Lung (tissue), 12 donors: ENCODE measurements around the gene VGF. TPM values are rescaled to one million over a fixed set of nuclear protein-coding genes. Genes with fewer than 3 reads are reported as not detected.

Experiments used
- ATAC-seq: fragments of 200-7000 bp; cut with Tn5 transposase; one replicate; pipeline ENCODE4 v1.9.1; 2020; ENCODE audit warnings: moderate number of reproducible peaks; ENCODE audit not compliant: insufficient read depth, low FRiP score
- DNase-seq, 3 donors: peaks; one replicate each; pipeline ENCODE4 v3.0.0-alpha.2; 2013 to 2017
- H3K27ac ChIP-seq, 2 donors: one replicate each; pipeline ENCODE4 v1.5.1; 2013; ENCODE audit warnings: mild to moderate bottlenecking in 2 of 2, moderate library complexity in 2 of 2, control low read depth in 1 of 2, inconsistent platforms in 1 of 2, low read depth in 1 of 2, low read length in 1 of 2
- H3K27me3 ChIP-seq, 3 donors: one replicate each; pipeline ENCODE4 v1.5.1; 2013; ENCODE audit warnings: low read length in 2 of 3; ENCODE audit not compliant: control insufficient read depth in 3 of 3, insufficient read depth in 3 of 3
- H3K36me3 ChIP-seq, 4 donors: one replicate each; pipeline ENCODE4 v1.5.1; 2013; ENCODE audit warnings: low read length in 4 of 4, mild to moderate bottlenecking in 1 of 4, moderate library complexity in 1 of 4; ENCODE audit not compliant: control insufficient read depth in 4 of 4, insufficient read depth in 4 of 4
- H3K4me1 ChIP-seq, 5 donors: one replicate each; pipeline ENCODE4 v1.5.1; 2013; ENCODE audit warnings: low read length in 5 of 5, mild to moderate bottlenecking in 2 of 5, moderate library complexity in 1 of 5; ENCODE audit not compliant: control insufficient read depth in 5 of 5, insufficient read depth in 5 of 5
- H3K4me3 ChIP-seq: one replicate; pipeline ENCODE4 v1.5.1; 2013; ENCODE audit warnings: mild to moderate bottlenecking, control low read depth, moderate library complexity
- H3K9ac ChIP-seq, 2 donors: one replicate each; pipeline ENCODE4 v1.5.1; 2013; ENCODE audit warnings: low read length in 2 of 2, control low read depth in 1 of 2; ENCODE audit not compliant: insufficient read depth in 1 of 2
- H3K9me3 ChIP-seq, 4 donors: one replicate each; pipeline ENCODE4 v1.5.1; 2013; ENCODE audit warnings: low read length in 3 of 4, mild to moderate bottlenecking in 1 of 4, moderate library complexity in 1 of 4; ENCODE audit not compliant: control insufficient read depth in 4 of 4, insufficient read depth in 3 of 4
- WGBS, 2 donors: extraction: QIAGEN DNeasy Blood & Tissue Kit; methylation state at CpG; one replicate each; pipeline ENCODE4 v1.1.7; 2013; 5-methylcytosine and 5-hydroxymethylcytosine counted together
- polyA plus RNA-seq, 2 donors: library from polyadenylated mRNA; stranded (reverse); fragments of 200-250 nt; gene quantifications; one replicate each; pipeline ENCODE4 v1.2.1, GENCODE V29; 2013
- total RNA-seq, 2 donors: library from RNA; depleted of rRNA in 1 of 2; stranded (reverse); fragments of >200 nt in 1 of 2; gene quantifications; one replicate each; pipeline ENCODE4 v1.2.1, GENCODE V29; 2014 to 2021
- TF ChIP-seq, protein P1 (sequence below): IDR thresholded peaks from 2 replicates; pipeline ENCODE4 v1.5.1; 2012; ENCODE audit warnings: mild to moderate bottlenecking; ENCODE audit errors: control extremely low read depth, extremely low read depth
- donor health status: control.
- donor health status: control.
- donor health status: Bipolar disorder and iron deficiency.
- donor health status: healthy.
- donor health status: DM: yes; HTN: yes; CAD: no.

Gene VGF
- total and polyA plus RNA-seq, 4 donors = 0.08 to 1.4 (median 0.42) TPM

DNA sequence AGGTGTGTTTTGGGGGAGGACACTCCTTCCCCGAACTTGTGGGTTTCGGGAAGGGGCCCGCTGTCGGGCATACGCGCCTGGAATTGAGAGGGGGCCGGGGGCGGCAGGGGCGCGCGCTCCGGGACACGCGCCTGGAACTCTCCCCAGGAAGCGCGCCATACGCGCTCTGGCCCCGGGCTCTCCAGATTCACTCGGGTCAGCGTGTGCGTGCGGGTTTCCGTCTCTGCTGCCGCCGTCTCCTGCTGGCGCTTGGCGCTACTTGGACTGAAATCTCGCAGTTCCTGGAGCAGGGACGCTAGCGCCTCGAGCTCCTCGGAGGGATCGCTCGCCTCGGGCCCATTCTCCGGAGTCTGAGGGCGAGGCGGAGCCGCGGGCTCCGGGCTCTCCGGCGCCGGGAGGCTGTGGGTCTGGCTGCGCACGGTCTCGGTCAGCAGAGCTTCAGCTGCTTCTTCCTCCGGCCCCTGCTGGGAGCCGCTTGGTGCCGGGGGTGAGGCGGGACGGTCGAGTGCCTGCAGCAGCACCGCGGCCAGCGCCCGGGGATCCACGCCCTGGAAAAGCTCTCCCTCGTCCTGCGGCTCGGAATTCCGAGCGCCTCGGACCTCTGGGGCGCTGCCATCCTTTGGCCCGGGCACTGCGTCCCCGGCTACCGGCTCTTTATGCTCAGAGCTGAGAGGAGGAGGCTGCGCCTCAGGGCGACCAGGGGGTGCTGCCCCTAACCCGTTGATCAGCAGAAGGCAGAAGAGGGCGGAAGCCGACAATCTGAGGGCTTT is 1.1 kb downstream of the VGF start:
- Histone ChIP-seq H3K27me3 (peaks cover 7 to 45% (median 41%) of the 10 kb centered on the region in 3 donors), H3K9ac (no peak overlapping the region), H3K36me3 (peaks cover 0 to 14% (median 1%) of the 10 kb centered on the region in 4 donors), H3K4me3 (no peak overlapping the region), H3K4me1 (peaks cover 0 to 34% (median 19%) of the 10 kb centered on the region in 5 donors), H3K27ac (no peak overlapping the region), H3K9me3 (peaks cover 0 to 7% (median 0%) of the 10 kb centered on the region in 4 donors)
- TF ChIP-seq, protein P1, sequence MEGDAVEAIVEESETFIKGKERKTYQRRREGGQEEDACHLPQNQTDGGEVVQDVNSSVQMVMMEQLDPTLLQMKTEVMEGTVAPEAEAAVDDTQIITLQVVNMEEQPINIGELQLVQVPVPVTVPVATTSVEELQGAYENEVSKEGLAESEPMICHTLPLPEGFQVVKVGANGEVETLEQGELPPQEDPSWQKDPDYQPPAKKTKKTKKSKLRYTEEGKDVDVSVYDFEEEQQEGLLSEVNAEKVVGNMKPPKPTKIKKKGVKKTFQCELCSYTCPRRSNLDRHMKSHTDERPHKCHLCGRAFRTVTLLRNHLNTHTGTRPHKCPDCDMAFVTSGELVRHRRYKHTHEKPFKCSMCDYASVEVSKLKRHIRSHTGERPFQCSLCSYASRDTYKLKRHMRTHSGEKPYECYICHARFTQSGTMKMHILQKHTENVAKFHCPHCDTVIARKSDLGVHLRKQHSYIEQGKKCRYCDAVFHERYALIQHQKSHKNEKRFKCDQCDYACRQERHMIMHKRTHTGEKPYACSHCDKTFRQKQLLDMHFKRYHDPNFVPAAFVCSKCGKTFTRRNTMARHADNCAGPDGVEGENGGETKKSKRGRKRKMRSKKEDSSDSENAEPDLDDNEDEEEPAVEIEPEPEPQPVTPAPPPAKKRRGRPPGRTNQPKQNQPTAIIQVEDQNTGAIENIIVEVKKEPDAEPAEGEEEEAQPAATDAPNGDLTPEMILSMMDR = no peak
- WGBS, 2 donors = 3% methylated on average over 67 to 75 of the region's 75 CpGs
- peak; percentile 50 to 67 (median 50) for DNase-seq
- no peak for ATAC-seq

- 1% methylated on average over 47 to 87 of the region's 92 CpGs for WGBS, 2 donors
- DNase-seq = peak in 1 of 3 donors; percentile 43
- Histone ChIP-seq H3K4me3 (peak overlapping the region; percentile 27), H3K27ac (no peak overlapping the region), H3K4me1 (peaks cover 0 to 34% (median 19%) of the 10 kb centered on the region in 5 donors), H3K9ac (no peak overlapping the region), H3K9me3 (peaks cover 0 to 7% (median 0%) of the 10 kb centered on the region in 4 donors), H3K36me3 (peaks cover 0 to 21% (median 2%) of the 10 kb centered on the region in 4 donors), H3K27me3 (peaks cover 7 to 37% (median 35%) of the 10 kb centered on the region in 3 donors)
- TF ChIP-seq, protein P1 = no peak
- ATAC-seq = no peak
These were observed 1.9 kb downstream of the VGF start for GRCh38 chr7:101163279-101164070.

DNA sequence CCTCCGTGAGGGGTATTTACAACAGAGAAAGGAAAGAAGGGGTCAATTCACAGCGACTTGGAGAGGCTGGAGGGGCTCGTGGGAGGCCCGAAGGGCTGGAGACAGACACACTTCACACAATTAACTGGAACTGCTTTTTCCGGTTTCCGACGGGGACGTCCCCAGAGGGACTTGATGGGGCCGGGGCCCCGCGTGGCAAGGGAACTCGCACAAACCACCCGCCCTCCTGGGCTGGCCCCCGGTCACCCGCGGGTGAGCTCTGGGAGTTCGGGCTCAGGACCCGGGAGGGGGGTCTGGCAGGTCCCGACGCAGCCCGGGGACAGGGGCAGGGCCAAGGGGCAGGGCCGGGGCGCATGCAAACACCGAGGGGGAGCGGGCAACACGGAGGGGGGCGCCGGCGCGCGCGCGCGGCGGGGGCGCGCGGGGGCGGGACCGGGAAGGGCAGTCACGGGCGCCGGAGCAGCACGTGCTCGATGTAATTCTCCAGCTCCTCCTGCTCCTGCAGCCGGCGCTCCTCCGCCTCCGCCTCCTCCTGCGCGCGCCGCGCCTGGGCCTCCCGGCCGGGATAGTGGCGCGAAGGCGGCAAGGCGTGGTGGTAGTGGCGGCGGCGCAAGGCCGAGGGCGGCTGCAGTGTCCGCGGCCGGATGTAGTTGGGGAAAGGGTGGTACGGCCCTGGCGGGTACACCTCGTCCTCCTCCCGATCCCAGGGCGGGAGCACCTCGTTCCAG is 2.7 kb downstream of the VGF start:
- no peak overlapping the region for H3K27ac ChIP-seq
- H3K27me3 ChIP-seq = peaks cover 7 to 30% (median 28%) of the 10 kb centered on the region in 3 donors
- DNase-seq = peak; percentile 59 to 72 (median 70)
- peaks cover 0 to 21% (median 7%) of the 10 kb centered on the region in 4 donors for H3K36me3 ChIP-seq
- H3K9me3 ChIP-seq = peaks cover 0 to 7% (median 0%) of the 10 kb centered on the region in 4 donors
- no peak overlapping the region for H3K4me3 ChIP-seq
- TF ChIP-seq, protein P1 = no peak
- H3K4me1 ChIP-seq = peaks cover 0 to 34% (median 19%) of the 10 kb centered on the region in 5 donors
- 2 to 3% methylated on average over 30 to 73 of the region's 74 CpGs for WGBS, 2 donors
- H3K9ac ChIP-seq = no peak overlapping the region
- no peak for ATAC-seq
